ENCODE data around the gene RNF166.
A peak's percentile ranks its signal among the peaks of the same experiment; 100 is the strongest.
"Not testable (repeated sequence)": the region's sequence is repeated elsewhere in the genome, so short reads cannot be mapped to it uniquely, and the experiment has no call there.

RNF166 gene

DNA sequence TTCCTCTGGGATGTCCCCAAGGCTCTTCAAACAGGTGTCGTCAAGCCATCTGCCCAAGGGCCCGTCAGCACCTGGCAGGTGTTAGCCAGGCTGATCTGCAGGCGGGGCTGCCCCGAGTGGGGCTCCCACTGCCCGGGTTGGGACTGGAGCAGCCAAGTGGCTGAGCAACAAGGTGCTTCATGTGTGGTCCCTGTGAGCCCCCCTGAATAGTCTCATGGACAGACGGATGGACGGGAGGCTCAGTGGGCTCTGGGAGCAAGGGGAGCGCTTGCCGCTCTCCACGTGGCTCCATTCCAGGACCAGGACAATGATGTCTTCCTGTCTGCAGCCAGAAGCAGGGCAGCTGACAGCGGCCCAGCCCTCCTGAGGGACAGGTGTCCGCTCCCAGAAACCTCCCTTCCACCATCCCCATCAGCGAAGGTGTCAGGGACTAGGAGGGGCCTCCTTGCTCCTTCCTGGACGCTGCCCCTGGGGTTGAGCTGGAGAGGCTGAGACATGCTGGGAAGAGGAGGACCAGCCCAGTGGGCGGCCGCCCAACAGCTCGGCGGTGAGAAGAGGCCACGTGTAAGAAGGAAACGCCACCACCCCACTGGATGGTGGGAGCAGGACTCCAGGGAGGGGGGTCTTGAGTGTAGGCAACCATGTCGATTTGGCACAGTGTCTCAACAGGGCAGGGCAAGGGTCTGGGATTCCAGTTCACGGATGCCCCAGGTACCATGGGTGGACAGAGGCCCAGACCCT is 29.5 kb downstream of the RNF166 start:
- Histone ChIP-seq H3K4me3 (ENCODE audit: low read length) (no peak overlapping the region), H3K27me3 (replicated peaks; ENCODE audit: control insufficient read depth, insufficient read depth, low read length) (peaks cover 5% of the 10 kb centered on the region), H3K36me3 (ENCODE audit: control insufficient read depth, insufficient read depth, low read length, severe bottlenecking) (peaks cover 4% of the 10 kb centered on the region), H3K4me1 (ENCODE audit: control insufficient read depth, insufficient read depth, low read length) (peaks cover 18% of the 10 kb centered on the region), H3K9me3 (ENCODE audit: control insufficient read depth, low read length) (no peaks in the 10 kb centered on the region), H3K9ac (ENCODE audit: low read length) (no peak overlapping the region)
- DNase-seq (ENCODE audit: low read depth): no peak

- H3K36me3 ChIP-seq (ENCODE audit: control insufficient read depth, insufficient read depth, low read length, severe bottlenecking): peaks cover 4% of the 10 kb centered on the region
- H3K9ac ChIP-seq (ENCODE audit: low read length): no peak overlapping the region
- peaks cover 5% of the 10 kb centered on the region for H3K27me3 ChIP-seq (replicated peaks; ENCODE audit: control insufficient read depth, insufficient read depth, low read length)
- H3K4me3 ChIP-seq (ENCODE audit: low read length): no peak overlapping the region
- no peaks in the 10 kb centered on the region for H3K9me3 ChIP-seq (ENCODE audit: control insufficient read depth, low read length)
- H3K4me1 ChIP-seq (ENCODE audit: control insufficient read depth, insufficient read depth, low read length): peaks cover 24% of the 10 kb centered on the region
- DNase-seq (ENCODE audit: low read depth): no peak
These were observed 32.4 kb downstream of the RNF166 start for GRCh38 chr16:88673716-88674379.

DNA sequence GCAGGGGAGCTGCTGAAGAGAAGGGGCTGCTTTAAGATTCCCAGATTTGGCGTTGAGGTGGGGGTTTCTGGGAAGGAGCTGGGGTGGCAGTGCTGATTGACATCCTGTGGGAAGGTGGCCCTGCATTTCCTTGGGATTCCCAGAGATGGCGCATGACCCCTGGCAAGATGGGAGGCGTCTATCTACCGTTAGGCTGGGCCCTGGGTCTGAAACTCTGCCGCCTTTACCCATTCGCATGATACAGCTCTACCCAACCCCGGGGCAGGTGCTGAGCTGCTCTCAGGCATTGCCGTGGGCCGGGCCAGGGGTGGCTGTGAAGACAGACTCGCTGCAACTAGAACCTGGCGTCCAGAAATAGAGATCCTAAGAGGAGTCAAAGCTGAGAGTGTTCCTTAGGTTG is 33.4 kb downstream of the RNF166 start:
- DNase-seq (ENCODE audit: low read depth): no peak
- H3K4me1 ChIP-seq (ENCODE audit: control insufficient read depth, insufficient read depth, low read length): peaks cover 14% of the 10 kb centered on the region

DNA sequence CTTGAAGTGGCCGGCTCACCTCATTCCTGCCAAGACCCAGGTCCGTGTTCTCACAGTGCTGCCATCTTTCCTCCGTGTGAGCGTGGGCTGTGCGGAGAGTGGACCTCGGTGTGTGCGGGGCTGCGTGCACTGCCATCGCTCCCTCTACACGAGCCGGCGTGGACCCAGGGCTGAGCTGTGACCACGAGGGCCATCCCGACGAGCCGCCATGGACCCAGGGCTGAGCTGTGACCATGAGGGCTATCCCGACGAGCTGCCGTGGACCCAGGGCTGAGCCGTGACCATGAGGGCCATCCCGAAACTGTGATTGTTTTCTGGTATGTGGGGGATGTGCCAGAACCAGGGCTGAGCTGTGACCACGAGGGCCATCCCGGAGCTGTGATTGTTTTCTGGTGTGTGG is 34.4 kb downstream of the RNF166 start:
- Histone ChIP-seq H3K27me3 (replicated peaks; ENCODE audit: control insufficient read depth, insufficient read depth, low read length) (no peaks in the 10 kb centered on the region), H3K4me1 (ENCODE audit: control insufficient read depth, insufficient read depth, low read length) (peaks cover 11% of the 10 kb centered on the region), H3K4me3 (ENCODE audit: low read length) (no peak overlapping the region), H3K36me3 (ENCODE audit: control insufficient read depth, insufficient read depth, low read length, severe bottlenecking) (peaks cover 4% of the 10 kb centered on the region), H3K9ac (ENCODE audit: low read length) (no peak overlapping the region), H3K9me3 (ENCODE audit: control insufficient read depth, low read length) (no peaks in the 10 kb centered on the region)
- DNase-seq (ENCODE audit: low read depth): no peak

More for the DNA sequence above, 33.4 kb downstream of the RNF166 start:
- Histone ChIP-seq H3K4me3 (ENCODE audit: low read length) (no peak overlapping the region), H3K9me3 (ENCODE audit: control insufficient read depth, low read length) (no peaks in the 10 kb centered on the region), H3K36me3 (ENCODE audit: control insufficient read depth, insufficient read depth, low read length, severe bottlenecking) (peaks cover 4% of the 10 kb centered on the region), H3K27me3 (replicated peaks; ENCODE audit: control insufficient read depth, insufficient read depth, low read length) (peaks cover 4% of the 10 kb centered on the region), H3K9ac (ENCODE audit: low read length) (no peak overlapping the region)

DNA sequence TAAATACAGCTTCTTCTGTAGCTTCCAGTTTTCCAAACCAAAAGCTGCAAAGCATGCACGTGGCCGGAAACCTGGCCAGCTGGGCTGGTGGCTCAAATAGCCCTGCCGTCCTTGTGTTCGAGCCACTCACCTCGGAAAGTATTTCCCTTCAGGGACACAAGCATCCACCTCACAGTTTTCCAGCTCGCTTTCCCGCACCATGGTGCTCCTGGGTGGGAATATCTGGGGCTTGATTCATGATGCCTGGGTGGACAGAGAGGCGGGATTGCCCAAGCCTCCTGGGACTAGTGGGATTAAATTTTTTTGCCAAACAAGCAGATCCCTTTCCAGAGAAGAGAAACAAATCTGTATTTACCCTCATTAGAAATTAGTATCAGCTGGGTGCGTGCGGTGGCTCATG is 36.2 kb downstream of the RNF166 start:
- H3K4me3 ChIP-seq (ENCODE audit: low read length): no peak overlapping the region
- no peaks in the 10 kb centered on the region for H3K27me3 ChIP-seq (replicated peaks; ENCODE audit: control insufficient read depth, insufficient read depth, low read length)
- peaks cover 5% of the 10 kb centered on the region for H3K36me3 ChIP-seq (ENCODE audit: control insufficient read depth, insufficient read depth, low read length, severe bottlenecking)
- DNase-seq (ENCODE audit: low read depth): no peak
- peaks cover 15% of the 10 kb centered on the region for H3K4me1 ChIP-seq (ENCODE audit: control insufficient read depth, insufficient read depth, low read length)
- H3K9me3 ChIP-seq (ENCODE audit: control insufficient read depth, low read length): no peaks in the 10 kb centered on the region
- no peak overlapping the region for H3K9ac ChIP-seq (ENCODE audit: low read length)

DNA sequence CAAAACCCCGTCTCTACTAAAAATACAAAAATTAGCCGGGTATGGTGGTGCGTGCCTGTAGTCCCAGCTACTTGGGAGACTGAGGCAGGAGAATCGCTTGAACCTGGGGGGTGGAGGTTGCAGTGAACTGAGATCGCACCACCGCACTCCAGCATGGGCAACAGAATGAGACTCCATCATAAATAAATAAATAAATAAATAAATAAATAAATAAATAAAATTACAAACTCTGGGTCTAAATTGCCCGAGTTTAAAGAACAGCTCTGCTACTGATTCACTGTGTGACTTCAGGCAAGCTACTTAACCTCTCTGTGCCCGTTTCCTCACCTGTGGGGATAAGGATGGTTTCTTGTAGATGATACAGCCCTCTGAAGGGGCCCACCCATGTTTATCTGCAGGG is 36.7 kb downstream of the RNF166 start:
- H3K36me3 ChIP-seq (ENCODE audit: control insufficient read depth, insufficient read depth, low read length, severe bottlenecking); H3K4me3 ChIP-seq (ENCODE audit: low read length); H3K9me3 ChIP-seq (ENCODE audit: control insufficient read depth, low read length); DNase-seq (ENCODE audit: low read depth); H3K9ac ChIP-seq (ENCODE audit: low read length); H3K27me3 ChIP-seq (replicated peaks; ENCODE audit: control insufficient read depth, insufficient read depth, low read length): not testable (repeated sequence)
- peaks cover 20% of the 10 kb centered on the region for H3K4me1 ChIP-seq (ENCODE audit: control insufficient read depth, insufficient read depth, low read length)

DNA sequence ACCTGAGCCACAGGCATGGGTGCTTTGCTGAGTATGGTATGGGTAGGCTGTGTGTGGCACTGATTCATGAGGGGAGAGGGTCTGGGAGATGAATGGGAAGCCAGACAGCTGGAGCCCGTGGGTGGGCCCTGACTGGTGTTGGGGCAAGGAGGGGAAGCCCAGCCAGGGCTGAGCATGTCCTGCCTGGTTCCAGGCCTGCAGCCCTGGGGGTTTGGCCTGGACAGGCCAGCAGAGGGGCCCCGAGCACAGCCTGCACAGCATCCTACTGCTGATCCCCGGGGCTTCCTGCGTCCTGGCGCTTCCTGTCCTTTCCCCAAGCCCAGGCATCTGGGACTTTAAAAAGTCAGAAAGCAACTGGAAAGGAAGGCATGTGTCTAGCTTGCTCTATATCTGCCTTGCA is 38.7 kb downstream of the RNF166 start:
- Histone ChIP-seq H3K4me1 (ENCODE audit: control insufficient read depth, insufficient read depth, low read length) (peaks cover 23% of the 10 kb centered on the region), H3K27me3 (replicated peaks; ENCODE audit: control insufficient read depth, insufficient read depth, low read length) (no peaks in the 10 kb centered on the region), H3K9ac (ENCODE audit: low read length) (no peak overlapping the region), H3K9me3 (ENCODE audit: control insufficient read depth, low read length) (no peaks in the 10 kb centered on the region), H3K36me3 (ENCODE audit: control insufficient read depth, insufficient read depth, low read length, severe bottlenecking) (peaks cover 4% of the 10 kb centered on the region), H3K4me3 (ENCODE audit: low read length) (no peak overlapping the region)
- no peak for DNase-seq (ENCODE audit: low read depth)

- Histone ChIP-seq H3K9ac (ENCODE audit: low read length) (no peak overlapping the region), H3K36me3 (ENCODE audit: control insufficient read depth, insufficient read depth, low read length, severe bottlenecking) (peaks cover 4% of the 10 kb centered on the region), H3K4me3 (ENCODE audit: low read length) (no peak overlapping the region), H3K9me3 (ENCODE audit: control insufficient read depth, low read length) (no peaks in the 10 kb centered on the region), H3K4me1 (ENCODE audit: control insufficient read depth, insufficient read depth, low read length) (peaks cover 22% of the 10 kb centered on the region), H3K27me3 (replicated peaks; ENCODE audit: control insufficient read depth, insufficient read depth, low read length) (no peaks in the 10 kb centered on the region)
- no peak for DNase-seq (ENCODE audit: low read depth)
These were observed 40.6 kb downstream of the RNF166 start for GRCh38 chr16:88665570-88665969.

DNA sequence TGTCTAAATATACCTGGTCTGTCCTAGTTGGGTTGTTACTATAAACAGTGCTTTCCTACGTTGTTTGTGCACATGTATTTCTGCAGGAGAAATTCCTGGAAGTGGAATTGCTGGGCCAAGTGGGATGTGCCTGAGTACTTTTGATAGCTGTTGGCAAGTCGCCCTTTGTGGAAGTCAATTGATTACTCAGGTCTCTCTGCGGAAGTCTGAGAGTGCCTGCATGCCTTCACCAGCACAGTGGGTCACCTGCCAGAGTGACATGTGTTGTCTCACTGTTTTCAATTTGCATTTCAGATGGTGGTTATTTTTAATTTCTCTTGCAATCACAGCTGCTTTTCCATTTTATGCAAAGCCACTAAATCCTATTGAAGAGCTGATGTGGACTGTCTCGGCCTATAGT is 41.1 kb downstream of the RNF166 start:
- no peak for DNase-seq (ENCODE audit: low read depth)
- Histone ChIP-seq H3K9ac (ENCODE audit: low read length) (no peak overlapping the region), H3K4me3 (ENCODE audit: low read length) (peak overlapping the region; percentile 3), H3K36me3 (ENCODE audit: control insufficient read depth, insufficient read depth, low read length, severe bottlenecking) (peaks cover 4% of the 10 kb centered on the region), H3K4me1 (ENCODE audit: control insufficient read depth, insufficient read depth, low read length) (peaks cover 18% of the 10 kb centered on the region), H3K27me3 (replicated peaks; ENCODE audit: control insufficient read depth, insufficient read depth, low read length) (no peaks in the 10 kb centered on the region), H3K9me3 (ENCODE audit: control insufficient read depth, low read length) (no peaks in the 10 kb centered on the region)

GRCh38 chr16:88662843-88663606 is 43.2 kb downstream of the RNF166 start, which contains the start of gene MVD:
TSS of gene MVD (minus strand) at chr16:88663091. CDS start at chr16:88663080, 11 bp downstream.
- H3K9me3 ChIP-seq (ENCODE audit: control insufficient read depth, low read length): no peaks in the 10 kb centered on the region
- H3K4me1 ChIP-seq (ENCODE audit: control insufficient read depth, insufficient read depth, low read length): peaks cover 13% of the 10 kb centered on the region
- peak; percentile 99 for DNase-seq (ENCODE audit: low read depth)
- no peaks in the 10 kb centered on the region for H3K27me3 ChIP-seq (replicated peaks; ENCODE audit: control insufficient read depth, insufficient read depth, low read length)
- peak within 1 kb of the TSS; percentile 90 for H3K4me3 ChIP-seq (ENCODE audit: low read length)
- H3K36me3 ChIP-seq (ENCODE audit: control insufficient read depth, insufficient read depth, low read length, severe bottlenecking): peaks cover 18% of the 10 kb centered on the region
- peak within 1 kb of the TSS; percentile 99 for H3K9ac ChIP-seq (ENCODE audit: low read length)

GRCh38 chr16:88662222-88662842 is 43.9 kb downstream of the RNF166 start:
- DNase-seq (ENCODE audit: low read depth): peak; percentile 44
- Histone ChIP-seq H3K9ac (ENCODE audit: low read length) (peak overlapping the region; percentile 99), H3K36me3 (ENCODE audit: control insufficient read depth, insufficient read depth, low read length, severe bottlenecking) (peaks cover 25% of the 10 kb centered on the region), H3K9me3 (ENCODE audit: control insufficient read depth, low read length) (no peaks in the 10 kb centered on the region), H3K27me3 (replicated peaks; ENCODE audit: control insufficient read depth, insufficient read depth, low read length) (no peaks in the 10 kb centered on the region), H3K4me1 (ENCODE audit: control insufficient read depth, insufficient read depth, low read length) (peaks cover 13% of the 10 kb centered on the region), H3K4me3 (ENCODE audit: low read length) (peak overlapping the region; percentile 90)
